ENCODE results near the gene BORCS5. TPM values are rescaled to one million over a fixed set of nuclear protein-coding genes. Genes with fewer than 3 reads are reported as not detected.

BORCS5 gene
- total RNA-seq, 2 donors from 2014 or later: 9.7 to 26.8 TPM

DNA sequence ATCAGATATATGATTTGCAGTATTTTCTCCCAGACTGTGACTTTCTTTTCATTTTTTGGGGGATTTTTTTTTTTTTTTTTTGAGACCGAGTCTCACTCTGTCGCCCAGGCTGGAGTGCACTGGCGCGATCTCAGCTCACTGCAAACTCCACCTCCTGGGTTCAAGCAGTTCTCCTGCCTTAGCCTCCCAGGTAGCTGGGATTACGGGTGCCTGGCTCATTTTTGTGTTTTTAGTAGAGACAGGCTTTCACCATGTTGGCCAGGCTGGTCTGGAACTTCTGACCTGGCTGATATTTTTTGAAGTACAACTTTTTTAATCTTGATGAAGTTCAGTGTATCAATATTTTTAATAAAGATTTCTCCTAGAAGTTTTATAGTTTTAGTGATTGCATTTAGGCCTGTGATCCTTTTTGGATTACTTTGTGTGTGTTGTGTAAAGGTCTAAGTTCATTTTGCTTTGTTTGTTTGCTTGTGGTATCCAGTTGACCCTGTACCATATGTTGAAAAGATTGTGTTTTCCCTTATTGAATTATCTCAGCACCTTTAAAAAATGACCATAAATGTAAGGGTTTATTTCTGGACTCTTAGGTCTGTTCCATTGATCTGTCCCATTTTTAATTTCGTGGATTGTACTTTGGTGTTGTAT lies 24.2 kb downstream of the BORCS5 start:
- 96% methylated on average over 6 of the region's 6 CpGs for WGBS
- intact Hi-C loops (cut with DNase I): no loop called here
- no peak overlapping the region for H3K27ac ChIP-seq

DNA sequence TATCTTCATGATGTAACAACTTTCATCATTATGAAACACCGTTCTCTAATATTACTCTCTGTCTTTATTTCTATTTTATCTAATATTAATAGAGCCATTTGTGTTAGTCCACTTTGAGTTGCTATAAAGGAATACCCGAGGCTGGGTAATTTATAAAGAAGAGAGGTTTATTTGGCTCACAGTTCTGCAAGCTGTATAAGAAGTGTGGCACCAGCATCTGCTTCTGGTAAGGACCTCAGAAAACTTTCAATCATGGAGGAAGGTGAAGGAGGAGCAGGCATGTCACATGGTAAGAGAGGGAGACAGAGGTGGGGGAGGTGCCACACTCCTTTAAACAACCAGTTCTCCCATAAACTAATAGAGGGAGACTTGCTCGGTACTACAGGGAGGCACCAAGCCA lies 25.1 kb downstream of the BORCS5 start:
- no peak for TF ChIP-seq POLR2AphosphoS5 (IDR thresholded peaks at IDR 0.05)
- TF ChIP-seq POLR2A (IDR thresholded peaks at IDR 0.05): no peak
- TF ChIP-seq, protein P1, sequence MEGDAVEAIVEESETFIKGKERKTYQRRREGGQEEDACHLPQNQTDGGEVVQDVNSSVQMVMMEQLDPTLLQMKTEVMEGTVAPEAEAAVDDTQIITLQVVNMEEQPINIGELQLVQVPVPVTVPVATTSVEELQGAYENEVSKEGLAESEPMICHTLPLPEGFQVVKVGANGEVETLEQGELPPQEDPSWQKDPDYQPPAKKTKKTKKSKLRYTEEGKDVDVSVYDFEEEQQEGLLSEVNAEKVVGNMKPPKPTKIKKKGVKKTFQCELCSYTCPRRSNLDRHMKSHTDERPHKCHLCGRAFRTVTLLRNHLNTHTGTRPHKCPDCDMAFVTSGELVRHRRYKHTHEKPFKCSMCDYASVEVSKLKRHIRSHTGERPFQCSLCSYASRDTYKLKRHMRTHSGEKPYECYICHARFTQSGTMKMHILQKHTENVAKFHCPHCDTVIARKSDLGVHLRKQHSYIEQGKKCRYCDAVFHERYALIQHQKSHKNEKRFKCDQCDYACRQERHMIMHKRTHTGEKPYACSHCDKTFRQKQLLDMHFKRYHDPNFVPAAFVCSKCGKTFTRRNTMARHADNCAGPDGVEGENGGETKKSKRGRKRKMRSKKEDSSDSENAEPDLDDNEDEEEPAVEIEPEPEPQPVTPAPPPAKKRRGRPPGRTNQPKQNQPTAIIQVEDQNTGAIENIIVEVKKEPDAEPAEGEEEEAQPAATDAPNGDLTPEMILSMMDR (IDR thresholded peaks at IDR 0.05): no peak
- H3K27ac ChIP-seq: no peak overlapping the region
- intact Hi-C loops (cut with DNase I): no loop called here
- no peaks in the 10 kb centered on the region for H3K27me3 ChIP-seq (replicated peaks; ENCODE audit: insufficient read depth)
- H3K9me3 ChIP-seq: no peaks in the 10 kb centered on the region
- 94% methylated on average over 3 of the region's 3 CpGs for whole genome bisulfite sequencing
- no peaks in the 10 kb centered on the region for H3K36me3 ChIP-seq
- H3K4me1 ChIP-seq (replicated peaks): no peaks in the 10 kb centered on the region
- H3K4me3 ChIP-seq: no peak overlapping the region
- no peak for DNase-seq (ENCODE audit: low spot score)

More for the DNA sequence above, 24.2 kb downstream of the BORCS5 start:
- Histone ChIP-seq H3K27me3 (replicated peaks; ENCODE audit: insufficient read depth) (no peaks in the 10 kb centered on the region), H3K9me3 (no peaks in the 10 kb centered on the region), H3K4me1 (replicated peaks) (no peaks in the 10 kb centered on the region), H3K36me3 (no peaks in the 10 kb centered on the region), H3K4me3 (no peak overlapping the region)
- no peak for DNase-seq (ENCODE audit: low spot score)
- TF ChIP-seq POLR2AphosphoS5 (IDR thresholded peaks at IDR 0.05) (no peak), POLR2A (IDR thresholded peaks at IDR 0.05) (no peak)
- TF ChIP-seq, protein P1 (IDR thresholded peaks at IDR 0.05): no peak

DNA sequence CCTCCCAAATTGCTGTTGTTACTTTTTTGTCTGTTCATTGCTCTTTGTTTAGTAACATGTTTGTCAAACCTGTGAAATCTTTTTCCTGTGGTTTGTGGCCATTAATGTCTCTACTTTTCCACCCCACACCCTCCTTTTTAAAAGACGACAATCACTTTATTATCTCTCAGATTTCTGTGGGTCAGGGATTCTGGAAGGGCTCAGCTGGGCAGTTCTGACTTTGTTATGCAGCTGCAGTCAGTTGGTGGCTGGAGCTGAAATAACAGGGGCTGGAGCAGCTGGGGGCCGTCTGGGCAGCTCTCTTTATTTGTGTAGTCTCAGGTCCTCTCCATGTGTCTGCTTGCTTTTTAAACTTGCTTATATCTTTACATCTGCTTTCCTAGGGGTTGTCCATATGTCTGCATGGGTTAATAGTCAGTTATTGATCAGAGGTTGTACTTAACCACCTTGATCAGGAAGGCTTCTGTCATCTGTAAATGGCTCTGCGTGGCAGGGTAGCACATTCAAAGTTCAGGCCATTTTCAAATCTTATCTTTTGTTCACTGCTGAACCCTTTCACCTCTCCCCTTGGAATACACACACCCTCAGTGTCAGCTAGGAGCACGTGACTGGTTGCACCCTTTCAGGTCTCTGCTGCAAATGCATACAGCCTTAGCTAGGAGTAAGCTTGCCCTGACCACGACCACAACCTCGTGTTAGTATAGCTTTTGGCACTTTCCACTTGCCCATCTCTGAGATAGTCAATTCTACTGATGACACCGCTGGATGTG lies 27.9 kb downstream of the BORCS5 start:
- no peaks in the 10 kb centered on the region for H3K36me3 ChIP-seq
- H3K27me3 ChIP-seq (replicated peaks; ENCODE audit: insufficient read depth): no peaks in the 10 kb centered on the region
- intact Hi-C loops (cut with DNase I): no loop called here
- TF ChIP-seq POLR2A (IDR thresholded peaks at IDR 0.05) (no peak), POLR2AphosphoS5 (IDR thresholded peaks at IDR 0.05) (no peak)
- TF ChIP-seq, protein P1 (IDR thresholded peaks at IDR 0.05): no peak
- WGBS: 76% methylated on average over 7 of the region's 7 CpGs
- no peak overlapping the region for H3K27ac ChIP-seq
- no peaks in the 10 kb centered on the region for H3K4me1 ChIP-seq (replicated peaks)
- no peaks in the 10 kb centered on the region for H3K9me3 ChIP-seq
- DNase-seq (ENCODE audit: low spot score): no peak
- H3K4me3 ChIP-seq: no peak overlapping the region

DNA sequence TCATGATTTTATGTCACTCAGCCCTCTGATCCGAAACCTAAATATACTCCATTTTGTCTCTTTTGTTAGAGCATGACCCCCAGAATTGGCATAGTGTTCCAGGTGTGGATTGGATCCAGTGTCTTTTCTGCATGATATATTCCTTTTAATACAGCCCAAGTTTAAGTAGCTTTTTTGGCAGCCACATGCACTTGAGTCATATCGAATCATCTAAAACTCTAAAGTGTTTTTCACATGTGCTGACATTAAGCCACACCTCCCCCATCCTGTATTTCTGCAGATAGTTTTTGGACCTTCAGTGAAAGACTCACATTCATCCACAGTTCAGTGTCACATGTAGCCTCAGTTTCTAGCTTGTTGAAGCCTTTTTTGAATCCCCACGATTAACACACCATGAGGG lies 30.6 kb downstream of the BORCS5 start:
- 38% methylated on average over 3 of the region's 3 CpGs for WGBS
- Histone ChIP-seq H3K36me3 (no peaks in the 10 kb centered on the region), H3K9me3 (no peaks in the 10 kb centered on the region), H3K4me3 (no peak overlapping the region), H3K4me1 (replicated peaks) (no peaks in the 10 kb centered on the region), H3K27ac (no peak overlapping the region), H3K27me3 (replicated peaks; ENCODE audit: insufficient read depth) (no peaks in the 10 kb centered on the region)
- intact Hi-C loops (cut with DNase I): no loop called here
- TF ChIP-seq, protein P1 (IDR thresholded peaks at IDR 0.05): no peak
- TF ChIP-seq POLR2A (IDR thresholded peaks at IDR 0.05) (no peak), POLR2AphosphoS5 (IDR thresholded peaks at IDR 0.05) (no peak)
- no peak for DNase-seq (ENCODE audit: low spot score)
